Purkinje cell (primary cell): ENCODE data around the gene NAT16. TPM values are rescaled to one million over a fixed set of nuclear protein-coding genes. Genes with fewer than 3 reads are reported as not detected.

Experiments
- polyA plus RNA-seq: library from polyadenylated mRNA; unstranded; fragments of >200 nt; fragmentation: Nextera tagmentation; gene quantifications from 2 replicates; pipeline ENCODE4 v1.2.1, GENCODE V29; 2014

NAT16 gene
- polyA plus RNA-seq: not detected in 2 replicates

DNA sequence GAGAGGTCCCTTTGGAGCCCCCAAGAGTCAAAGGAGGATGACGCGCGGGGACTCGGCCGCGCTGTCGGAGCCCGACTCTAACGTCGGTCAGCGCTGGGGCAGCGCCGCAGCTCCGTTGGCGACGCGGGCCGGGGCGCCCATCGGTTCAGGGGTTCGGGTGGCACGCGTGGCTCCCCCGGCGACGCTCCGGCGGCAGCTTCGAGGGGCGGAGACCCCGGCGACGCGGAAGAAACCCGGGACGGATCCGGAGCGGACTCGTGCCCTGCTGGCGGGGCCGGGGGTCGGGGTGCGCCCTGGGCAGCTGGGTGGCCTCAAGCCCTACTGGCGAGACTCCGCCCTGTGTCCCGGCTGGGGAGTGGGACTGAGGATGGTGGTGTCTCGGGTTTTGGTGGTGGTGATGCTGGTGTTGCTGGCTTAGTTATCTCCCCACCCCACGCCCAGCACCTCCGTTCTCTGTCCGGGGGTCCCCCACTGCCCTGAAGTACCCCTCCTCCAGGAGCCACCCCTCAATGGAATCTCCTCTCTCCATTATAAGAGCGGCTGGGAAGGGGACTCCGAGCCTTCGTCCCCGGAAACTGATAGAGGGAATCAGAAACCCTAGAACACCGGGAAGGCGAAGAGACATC, at the start of gene NAT16:
Gene NAT16 (minus strand): TSS at position 164 of the 626 bp plus-strand sequence. CDS start 5,486 bp downstream, outside the sequence.

GRCh38 chr7:101217388-101218235, 37.5 kb upstream of the NAT16 start, which contains the start of the genes PLOD3 and ZNHIT1:
Gene PLOD3 (minus strand): TSS chr7:101217581. CDS start chr7:101217274, 307 bp downstream.
Gene ZNHIT1 (plus strand): TSS chr7:101218165. CDS start chr7:101218196, 31 bp downstream.

GRCh38 chr7:101200862-101201599, 20.9 kb upstream of the NAT16 start, which contains the start of gene MOGAT3:
Gene MOGAT3 (minus strand): TSS chr7:101201036. CDS start chr7:101200854, 182 bp downstream.

DNA sequence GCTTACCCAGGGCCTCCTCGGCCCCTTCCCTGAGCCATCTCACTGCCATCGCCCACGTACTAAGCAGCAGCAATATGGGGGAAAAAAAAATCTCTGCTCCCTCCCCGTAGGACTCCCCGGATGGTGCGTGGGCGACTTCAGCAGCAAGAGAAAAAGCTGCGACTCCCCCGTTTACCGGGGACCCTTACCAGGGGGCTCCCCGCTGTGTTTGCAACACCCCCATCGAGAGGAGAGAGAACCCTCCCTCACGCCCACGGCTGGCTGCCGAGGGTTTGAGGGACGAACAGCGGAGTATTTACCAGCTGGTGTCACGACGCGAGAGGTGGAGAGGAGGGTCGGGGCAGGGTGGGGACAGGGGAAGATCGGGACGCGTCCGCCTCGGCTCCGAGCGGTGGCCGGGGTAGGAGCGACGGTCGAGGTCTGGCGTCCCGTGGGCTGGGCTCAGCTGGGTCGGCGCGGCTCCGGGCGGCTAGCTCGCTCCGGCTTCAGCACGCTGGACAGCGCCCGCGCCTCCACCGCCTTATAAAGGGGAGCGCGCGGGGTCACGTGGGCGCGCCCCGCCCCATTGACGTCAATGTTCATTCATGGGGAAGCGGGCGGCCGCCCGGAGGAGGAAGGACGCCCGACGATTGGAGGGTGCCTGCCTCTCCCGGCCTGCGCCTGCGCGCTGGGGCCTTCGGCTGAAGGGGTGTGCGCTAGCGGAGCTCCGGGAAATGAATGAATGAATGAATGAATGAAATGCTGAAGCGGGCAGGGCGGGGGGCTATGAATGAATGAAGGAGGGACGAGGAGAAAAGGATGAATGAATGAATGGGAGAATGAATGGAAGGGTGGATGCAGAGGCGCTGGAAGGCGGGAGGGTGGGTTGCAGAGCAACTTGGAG, 14.8 kb downstream of the NAT16 start, which contains the start of gene VGF:
Gene VGF (minus strand): TSS at position 495 of the 883 bp plus-strand sequence. CDS start 726 bp downstream, outside the sequence.

GRCh38 chr7:101153969-101154692, 26.0 kb downstream of the NAT16 start, which contains the start of gene AP1S1:
Gene AP1S1 (plus strand): TSS chr7:101154476. CDS start chr7:101154515, 39 bp downstream.

DNA sequence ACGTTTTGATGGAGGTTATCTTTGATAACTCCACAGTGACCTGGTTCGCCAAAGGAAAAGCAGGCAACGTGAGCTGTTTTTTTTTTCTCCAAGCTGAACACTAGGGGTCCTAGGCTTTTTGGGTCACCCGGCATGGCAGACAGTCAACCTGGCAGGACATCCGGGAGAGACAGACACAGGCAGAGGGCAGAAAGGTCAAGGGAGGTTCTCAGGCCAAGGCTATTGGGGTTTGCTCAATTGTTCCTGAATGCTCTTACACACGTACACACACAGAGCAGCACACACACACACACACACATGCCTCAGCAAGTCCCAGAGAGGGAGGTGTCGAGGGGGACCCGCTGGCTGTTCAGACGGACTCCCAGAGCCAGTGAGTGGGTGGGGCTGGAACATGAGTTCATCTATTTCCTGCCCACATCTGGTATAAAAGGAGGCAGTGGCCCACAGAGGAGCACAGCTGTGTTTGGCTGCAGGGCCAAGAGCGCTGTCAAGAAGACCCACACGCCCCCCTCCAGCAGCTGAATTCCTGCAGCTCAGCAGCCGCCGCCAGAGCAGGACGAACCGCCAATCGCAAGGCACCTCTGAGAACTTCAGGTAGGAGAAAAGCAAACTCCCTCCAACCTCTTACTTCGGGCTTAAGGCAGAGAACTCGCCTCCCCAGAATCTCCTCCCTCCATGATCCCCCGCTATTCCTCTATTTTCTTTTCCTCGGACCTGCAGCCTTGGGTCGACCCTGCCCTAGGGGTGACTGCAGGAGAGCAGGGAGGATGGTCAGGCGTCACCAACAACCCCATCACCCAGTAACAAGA, 53.2 kb downstream of the NAT16 start, which contains the start of gene SERPINE1:
Gene SERPINE1 (plus strand): TSS at position 454 of the 809 bp plus-strand sequence. CDS start 1,290 bp downstream, outside the sequence.

Other genes with a start within 250 kb of the NAT16 start
- gene MUC3A, start 230.8 kb downstream of the NAT16 start, polyA plus RNA-seq: not detected in 2 replicates
- 1.5 TPM in 1 of 2 replicates, not detected in the other for gene MUC12, start 210.7 kb downstream of the NAT16 start, polyA plus RNA-seq
- not detected in 2 replicates for gene MUC17, start 160.2 kb downstream of the NAT16 start, polyA plus RNA-seq
- gene TRIM56, start 94.8 kb downstream of the NAT16 start, polyA plus RNA-seq: 0.06 and 0.19 TPM in 2 replicates
- not detected in 2 replicates for gene SERPINE1, start 53.2 kb downstream of the NAT16 start, polyA plus RNA-seq
- gene AP1S1, start 25.8 kb downstream of the NAT16 start, polyA plus RNA-seq: 5.8 and 8.2 TPM in 2 replicates
- 0.20 and 10.7 TPM in 2 replicates for gene VGF, start 14.7 kb downstream of the NAT16 start, polyA plus RNA-seq
- gene MOGAT3, start 20.7 kb upstream of the NAT16 start, polyA plus RNA-seq: not detected in 2 replicates
- gene PLOD3, start 37.3 kb upstream of the NAT16 start, polyA plus RNA-seq: 0.55 TPM in 1 of 2 replicates, not detected in the other
- 41.7 and 43.6 TPM in 2 replicates for gene ZNHIT1, start 37.9 kb upstream of the NAT16 start, polyA plus RNA-seq
- 1.5 TPM in 1 of 2 replicates, not detected in the other for gene CLDN15, start 57.5 kb upstream of the NAT16 start, polyA plus RNA-seq
- gene FIS1, start 64.8 kb upstream of the NAT16 start, polyA plus RNA-seq: 176 and 223 TPM in 2 replicates
- 62.4 and 104 TPM in 2 replicates for gene IFT22, start 141.5 kb upstream of the NAT16 start, polyA plus RNA-seq
- gene COL26A1, start 182.6 kb upstream of the NAT16 start, polyA plus RNA-seq: 1.7 and 3.0 TPM in 2 replicates